Neural progenitor cell (in vitro differentiated cells): Measurements from ENCODE around the gene SIRT5.

Experiments used
- CTCF ChIP-seq: fragments of 200-600 bp; sonication (generic); IDR thresholded peaks from 2 replicates; pipeline ENCODE4 v1.5.1; 2017; ENCODE audit warnings: antibody characterized with exemption, mild to moderate bottlenecking
- EZH2 ChIP-seq: fragments of 200-600 bp; sonication (generic); IDR thresholded peaks from 2 replicates; pipeline ENCODE4 v1.6.1; 2017; ENCODE audit warnings: antibody characterized with exemption, mild to moderate bottlenecking, moderate library complexity

- TF ChIP-seq CTCF (no peak), EZH2 (no peak)
These were observed 19.3 kb downstream of the SIRT5 start for GRCh38 chr6:13593720-13594119.
